ENCODE measurements around the gene PCSK4.
"Not testable (repeated sequence)": the region's sequence is repeated elsewhere in the genome, so short reads cannot be mapped to it uniquely, and the experiment has no call there.

Gene PCSK4

DNA sequence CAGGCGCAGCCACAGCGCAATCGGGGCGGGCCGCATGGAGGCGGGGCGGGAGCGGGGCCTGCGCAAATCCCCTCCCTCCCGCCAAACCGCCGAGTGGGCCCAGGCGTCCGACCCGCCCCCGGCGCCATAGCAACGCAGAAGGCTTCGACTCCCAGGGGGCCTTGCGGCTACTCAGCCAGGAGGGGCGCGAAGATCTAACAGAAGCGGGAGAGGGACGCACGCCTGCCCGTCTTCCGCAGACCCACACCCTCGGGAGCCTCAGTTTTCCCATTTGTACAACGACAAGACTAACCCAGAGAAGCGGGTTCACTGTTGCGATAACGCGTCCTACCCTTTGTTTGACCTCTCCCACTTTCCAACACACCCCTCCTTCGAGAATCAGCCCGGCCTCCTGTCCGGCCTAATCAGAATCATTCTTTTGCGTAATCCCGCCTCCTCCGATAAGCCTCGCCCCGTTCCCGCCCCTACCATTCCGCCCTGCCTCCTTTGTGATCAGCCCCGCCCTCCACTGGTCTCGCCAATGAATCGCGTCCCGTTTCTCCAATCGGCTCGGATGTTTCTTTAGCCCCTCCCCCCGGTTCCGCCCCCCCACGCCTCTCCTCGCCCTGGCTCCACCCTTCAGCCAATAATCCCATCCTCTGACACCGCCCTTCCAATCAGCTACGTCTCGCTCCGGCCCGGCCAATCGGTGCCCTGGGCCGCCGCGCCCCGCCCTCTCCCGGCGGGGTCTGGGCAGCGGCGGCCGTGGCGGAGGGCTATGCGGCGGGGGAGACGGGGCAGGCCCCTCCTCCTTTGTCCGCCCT, at the start of gene PCSK4:
TSS of gene PCSK4 (minus strand) at position 40 of the 803 bp plus-strand sequence. CDS start at position 36, 4 bp downstream.
- DNase-seq: peak; percentile 91 to 93

DNA sequence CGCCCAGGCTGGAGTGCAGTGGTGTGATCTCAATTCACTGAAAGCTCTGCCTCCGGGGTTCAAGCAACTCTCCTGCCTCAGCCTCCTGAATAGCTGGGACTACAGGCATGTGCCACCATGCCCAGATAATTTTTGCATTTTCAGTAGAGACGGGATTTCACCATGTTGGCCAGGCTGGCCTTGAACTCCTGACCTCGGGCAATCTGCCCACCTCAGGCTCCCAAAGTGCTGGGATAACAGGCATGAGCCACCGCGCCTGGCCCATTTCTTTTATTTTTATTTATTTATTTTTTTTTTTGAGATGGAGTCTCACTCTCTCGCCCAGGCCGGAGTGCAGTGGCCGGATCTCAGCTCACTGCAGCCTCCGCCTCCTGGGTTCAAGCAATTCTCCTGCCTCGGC, 49.6 kb upstream of the PCSK4 start:
- not testable (repeated sequence) for DNase-seq

DNA sequence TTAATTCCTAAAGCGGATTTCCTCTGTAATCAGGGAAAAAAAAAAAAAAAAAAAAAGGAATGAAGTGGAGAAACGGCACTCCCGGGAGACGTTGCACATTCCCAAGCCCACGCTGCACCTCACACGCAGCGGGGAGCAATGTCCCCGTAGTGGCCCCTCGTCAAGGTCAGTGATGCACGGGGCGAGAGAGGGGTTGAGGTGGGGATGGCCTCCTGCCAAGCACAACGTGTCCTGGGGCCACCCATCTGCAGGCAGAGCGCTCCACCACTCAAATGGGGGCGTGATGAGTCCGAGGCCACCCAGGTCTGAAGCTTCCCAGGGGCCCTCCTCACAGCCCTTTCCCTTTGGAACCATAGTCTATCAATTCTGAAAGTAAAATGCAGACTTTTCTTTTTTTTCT, 48.8 kb upstream of the PCSK4 start:
- no peak for DNase-seq

DNA sequence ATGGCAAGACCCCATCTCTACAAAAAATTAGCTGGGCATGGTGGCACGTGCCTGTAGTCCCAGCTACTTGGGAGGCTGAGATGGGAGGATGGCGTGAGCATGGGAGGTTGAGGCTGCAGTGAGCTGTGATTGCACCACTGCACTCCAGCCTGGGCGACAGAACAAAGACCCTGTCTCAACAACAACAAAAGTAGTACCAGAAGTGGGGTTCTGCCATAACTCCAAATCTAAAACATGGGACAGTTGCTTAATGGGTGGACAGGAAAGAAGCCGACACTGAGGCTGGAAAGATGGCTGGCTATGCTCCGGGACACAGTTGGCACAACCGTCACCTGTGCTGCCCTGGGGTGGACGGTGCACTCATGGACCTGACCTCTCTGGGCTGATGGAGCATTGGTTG, 45.5 kb upstream of the PCSK4 start:
- not testable (repeated sequence) for DNase-seq

- no peak for DNase-seq
Measured at GRCh38 chr19:1534972-1535371, 44.8 kb upstream of the PCSK4 start.

DNA sequence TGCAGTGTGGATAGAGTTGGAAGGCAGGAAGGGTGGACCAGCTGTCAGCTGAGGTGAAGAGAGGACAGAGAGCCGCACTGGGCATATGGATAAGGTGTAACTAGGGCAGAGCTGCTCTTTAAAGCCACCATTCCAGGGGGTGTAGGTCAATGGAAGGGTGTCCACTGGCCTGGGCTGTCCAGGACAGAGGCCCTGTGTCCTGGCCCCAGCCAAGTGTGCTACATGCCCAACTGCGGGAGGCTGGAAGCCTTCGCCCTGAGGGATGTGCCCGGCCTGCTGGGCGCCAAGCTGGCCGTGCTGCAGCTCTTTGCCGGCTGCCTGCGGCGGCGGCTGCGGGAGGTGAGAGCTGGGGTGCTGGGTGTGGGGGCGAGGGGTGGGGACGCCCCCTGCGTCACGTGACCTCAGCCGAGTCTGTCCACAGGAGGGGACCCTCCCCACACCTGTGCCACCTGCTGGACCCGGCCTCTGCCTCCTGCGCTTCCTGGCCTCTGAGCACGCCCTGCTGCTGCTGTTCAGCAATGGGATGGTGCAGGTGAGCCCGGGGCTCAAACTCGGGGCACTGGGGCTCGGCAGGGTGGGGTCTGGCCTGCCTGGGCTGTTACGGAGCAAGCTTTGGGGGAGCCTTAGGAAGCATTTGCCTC, 43.5 kb upstream of the PCSK4 start:
- DNase-seq: no peak

GRCh38 chr19:1532003-1532402, 41.9 kb upstream of the PCSK4 start:
- no peak for DNase-seq

- DNase-seq: no peak
Measured at GRCh38 chr19:1531587-1531986, 41.4 kb upstream of the PCSK4 start.

- not testable (repeated sequence) for DNase-seq
Measured at GRCh38 chr19:1530856-1531255, 40.7 kb upstream of the PCSK4 start.

DNA sequence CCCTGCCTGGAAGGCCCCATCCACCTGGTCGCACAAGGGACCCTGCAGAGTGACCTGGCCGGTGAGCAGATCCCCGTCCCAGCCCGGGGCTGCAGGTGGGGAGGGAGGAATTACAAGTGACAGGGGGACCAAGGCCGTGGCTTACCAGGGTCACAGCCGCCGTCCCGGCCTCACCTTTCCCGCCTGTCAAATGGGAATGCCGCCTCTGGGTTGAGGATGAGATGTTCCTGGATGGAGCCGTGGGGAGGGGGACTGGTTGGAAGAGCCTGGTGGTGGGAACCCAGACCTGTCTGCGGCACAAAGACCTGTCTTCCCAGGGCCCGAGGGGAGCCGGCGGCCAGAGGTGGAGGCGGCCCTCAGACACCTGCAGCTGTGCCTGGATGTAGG, 39.3 kb upstream of the PCSK4 start:
- DNase-seq: no peak

GRCh38 chr19:1528596-1529429, 38.7 kb upstream of the PCSK4 start:
- no peak for DNase-seq

GRCh38 chr19:1527650-1528309, 37.6 kb upstream of the PCSK4 start:
- DNase-seq: no peak

DNA sequence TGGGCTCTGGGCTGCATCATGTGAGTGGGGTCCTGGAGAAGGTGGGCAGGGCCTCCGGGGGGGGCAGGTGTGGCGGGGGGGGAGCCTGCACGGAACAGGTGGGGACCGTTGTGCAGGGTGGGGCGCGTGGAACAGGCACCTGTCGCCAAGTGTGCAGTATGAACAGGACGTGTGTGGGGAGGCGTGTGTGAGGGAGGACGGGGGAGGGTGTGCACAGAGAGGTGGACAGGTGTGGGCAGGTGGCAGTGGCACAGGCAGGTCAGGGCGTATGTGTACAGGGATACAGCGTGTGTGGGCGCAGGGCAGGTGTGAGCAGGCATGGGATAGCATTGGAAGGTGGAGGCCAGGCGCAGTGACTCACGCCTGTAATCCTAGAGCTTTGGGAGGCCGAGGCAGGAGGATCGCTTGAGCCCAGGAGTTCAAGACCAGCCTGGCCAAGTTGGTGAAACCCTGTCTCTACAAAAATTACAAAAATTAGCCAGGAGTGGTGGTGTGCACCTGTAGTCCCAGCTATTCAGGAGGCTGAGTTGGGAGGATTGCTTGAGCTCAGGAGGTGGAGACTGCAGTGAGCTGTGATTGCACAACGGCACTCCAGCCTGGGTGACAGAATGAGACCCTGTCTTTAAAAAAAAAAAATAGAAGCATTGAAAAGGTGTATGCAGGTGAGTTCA, 37.0 kb upstream of the PCSK4 start:
- DNase-seq: no peak

GRCh38 chr19:1526066-1526778, 36.1 kb upstream of the PCSK4 start:
- DNase-seq: no peak

GRCh38 chr19:1525343-1525742, 35.2 kb upstream of the PCSK4 start:
- DNase-seq: no peak

DNA sequence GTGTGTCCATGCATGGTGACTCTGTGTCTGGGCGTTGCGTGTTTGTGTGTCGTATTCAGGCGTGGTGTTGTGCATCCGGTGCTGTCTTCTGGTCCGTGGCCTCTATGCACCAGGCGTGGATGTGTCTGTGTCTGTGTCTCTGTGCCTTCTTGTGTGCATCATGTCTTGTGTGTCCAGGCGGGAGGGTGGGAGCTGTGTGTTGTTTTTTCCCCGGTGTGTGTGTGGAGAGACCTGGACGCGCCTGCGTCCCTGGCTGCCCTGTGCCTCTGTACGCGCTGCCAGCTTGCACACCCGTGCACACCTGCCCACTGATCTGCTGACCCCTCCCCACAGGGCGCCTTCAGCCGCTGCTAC, 34.8 kb upstream of the PCSK4 start:
- no peak for DNase-seq

GRCh38 chr19:1524287-1524971, 34.3 kb upstream of the PCSK4 start:
- no peak for DNase-seq

GRCh38 chr19:1523412-1524286, 33.5 kb upstream of the PCSK4 start, which contains the start of gene PLK5:
TSS of gene PLK5 (plus strand) at chr19:1524077. CDS start at chr19:1526997, 2,920 bp downstream.
- no peak for DNase-seq

DNA sequence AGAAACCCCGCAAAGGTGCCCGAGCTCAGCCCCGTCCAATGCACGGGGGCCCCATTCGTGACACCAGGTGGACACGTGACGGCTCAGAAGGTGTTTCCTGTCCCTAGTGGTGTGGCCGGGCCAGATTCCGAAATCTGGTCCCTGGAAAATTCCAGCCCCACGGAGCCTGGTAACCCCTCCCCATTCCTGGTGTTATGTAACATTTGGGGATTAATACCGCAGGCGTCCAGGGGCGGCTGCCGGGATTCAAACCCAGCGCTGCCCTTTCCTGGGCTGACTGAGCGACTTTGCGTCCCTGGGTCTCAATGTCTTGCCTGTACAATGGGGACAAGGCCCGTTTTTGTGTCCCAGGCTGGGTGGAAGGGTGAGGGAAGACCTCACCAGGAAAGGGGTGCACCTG, 32.7 kb upstream of the PCSK4 start:
- no peak for DNase-seq

DNA sequence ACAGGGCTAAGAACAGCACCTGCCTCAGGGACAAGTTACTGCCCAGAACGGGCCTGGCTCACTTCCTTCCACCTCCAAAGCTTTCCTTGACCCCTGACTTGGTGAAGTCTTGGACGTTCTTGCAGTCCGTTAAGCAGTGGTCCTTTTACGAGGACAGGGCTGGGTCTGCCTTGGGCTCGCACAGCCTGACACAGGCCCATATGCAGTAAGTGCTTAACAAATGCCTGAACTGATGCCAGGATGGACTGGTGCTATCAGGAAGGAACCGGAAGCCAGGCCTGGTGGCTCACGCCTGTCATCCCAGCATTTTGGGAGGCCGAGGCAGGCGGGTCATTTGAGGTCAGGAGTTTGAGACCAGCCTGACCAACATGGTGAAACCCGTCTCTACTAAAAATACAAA, 31.9 kb upstream of the PCSK4 start:
- DNase-seq: no peak
